Left renal pelvis (tissue), 4 donors: ENCODE data around the gene U2AF1L4. TPM values are rescaled to one million over a fixed set of nuclear protein-coding genes. Genes with fewer than 3 reads are reported as not detected.
"Not testable (repeated sequence)": the region's sequence is repeated elsewhere in the genome, so short reads cannot be mapped to it uniquely, and the experiment has no call there.

ENCODE experiments used
- DNase-seq, 4 donors: peaks; one replicate each; pipeline ENCODE4 v3.0.0-alpha.2; 2013; ENCODE audit warnings: low read depth in 4 of 4, low spot score in 3 of 4
- polyA plus RNA-seq, 4 donors: library from polyadenylated mRNA; unstranded; fragments of 120-200 nt; gene quantifications; one replicate each; pipeline ENCODE4 v1.2.1, GENCODE V29; 2013; ENCODE audit not compliant: insufficient read length in 4 of 4

U2AF1L4 gene
- polyA plus RNA-seq, 4 donors: 17.2 to 22.0 (median 18.6) TPM

GRCh38 chr19:35729021-35729420 is 16.2 kb downstream of the U2AF1L4 start:
- DNase-seq: no peak

DNA sequence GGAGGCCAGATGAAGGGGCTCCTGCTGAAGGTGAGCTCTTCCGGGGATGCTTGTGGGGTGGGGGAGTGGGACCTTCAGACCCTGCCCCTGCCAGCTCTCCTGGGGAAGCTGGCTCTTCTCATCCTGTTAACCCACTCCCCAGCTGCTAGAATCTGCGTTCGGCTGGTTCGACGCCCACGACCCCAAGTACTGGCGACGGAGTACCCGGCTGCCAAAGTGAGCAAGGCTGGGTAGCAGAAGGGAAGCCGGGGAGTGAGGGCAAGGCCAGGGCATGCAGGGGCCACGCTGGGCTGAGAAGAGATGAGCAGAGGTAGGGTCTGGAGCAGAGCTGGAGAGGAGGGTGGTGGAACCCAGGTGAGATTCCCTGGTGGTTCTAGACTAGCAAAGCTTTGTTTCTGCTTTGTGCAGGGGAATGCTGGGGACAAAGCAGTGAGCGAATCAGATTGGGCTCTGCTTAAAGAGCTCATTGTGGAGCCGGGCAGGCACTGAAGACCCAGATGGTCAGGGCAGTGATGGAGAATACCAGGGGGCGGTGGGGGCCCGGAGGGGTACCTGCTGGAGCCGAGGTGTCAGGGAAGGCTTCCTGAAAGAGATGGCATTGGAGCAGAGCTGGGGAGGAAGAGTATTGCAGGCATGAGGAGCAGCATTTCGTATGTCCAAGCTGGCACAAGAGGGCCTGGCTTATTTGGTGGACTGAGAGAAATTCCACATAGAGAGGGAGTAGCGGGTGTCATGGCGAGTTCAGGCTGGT is 17.1 kb downstream of the U2AF1L4 start:
- DNase-seq: no peak

- no peak for DNase-seq
These were observed 17.9 kb downstream of the U2AF1L4 start for GRCh38 chr19:35727053-35727955.

DNA sequence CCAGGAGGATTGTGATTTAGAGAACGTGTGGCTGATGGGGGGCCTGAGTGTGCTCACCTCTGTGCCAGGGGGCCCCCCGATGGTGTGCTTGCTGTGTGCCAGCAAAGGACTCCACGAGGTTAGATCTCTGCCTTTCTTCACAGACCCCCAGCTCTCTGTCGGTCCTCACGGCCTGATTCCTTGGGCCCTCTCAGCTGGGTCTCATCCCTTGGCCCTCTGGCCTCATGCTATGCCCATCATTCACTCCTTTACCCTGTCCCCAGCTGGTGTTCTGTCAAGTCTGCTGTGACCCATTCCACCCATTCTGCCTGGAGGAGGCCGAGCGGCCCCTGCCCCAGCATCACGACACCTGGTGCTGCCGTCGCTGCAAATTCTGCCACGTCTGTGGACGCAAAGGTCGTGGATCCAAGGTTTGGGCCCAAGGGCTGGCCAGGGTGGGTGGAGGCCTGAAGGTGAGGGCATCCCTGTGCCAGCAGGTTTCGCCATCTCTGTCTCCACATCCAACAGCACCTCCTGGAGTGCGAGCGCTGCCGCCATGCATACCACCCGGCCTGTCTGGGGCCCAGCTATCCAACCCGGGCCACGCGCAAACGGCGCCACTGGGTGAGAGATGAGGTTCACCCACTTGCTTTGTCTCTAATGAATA is 19.9 kb downstream of the U2AF1L4 start:
- DNase-seq: no peak

GRCh38 chr19:35724560-35724959 is 20.7 kb downstream of the U2AF1L4 start:
- DNase-seq: no peak

- not testable (repeated sequence) for DNase-seq
These were observed 21.1 kb downstream of the U2AF1L4 start for GRCh38 chr19:35724132-35724531.

GRCh38 chr19:35723671-35724070 is 21.5 kb downstream of the U2AF1L4 start:
- no peak for DNase-seq

DNA sequence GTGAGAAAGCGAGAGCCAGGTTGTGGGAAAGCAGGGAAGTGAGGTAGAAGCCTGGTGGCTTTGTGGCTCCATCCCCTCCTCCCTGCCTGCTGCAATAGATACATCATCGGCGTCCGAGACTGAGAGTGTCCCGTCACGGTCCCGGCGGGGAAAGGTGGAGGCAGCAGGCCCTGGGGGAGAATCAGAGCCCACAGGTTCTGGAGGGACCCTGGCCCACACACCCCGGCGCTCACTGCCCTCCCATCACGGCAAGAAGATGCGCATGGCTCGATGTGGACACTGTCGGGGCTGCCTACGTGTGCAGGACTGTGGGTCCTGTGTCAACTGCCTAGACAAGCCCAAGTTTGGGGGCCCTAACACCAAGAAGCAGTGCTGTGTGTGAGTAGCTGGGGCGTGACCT is 22.3 kb downstream of the U2AF1L4 start:
- DNase-seq: no peak

DNA sequence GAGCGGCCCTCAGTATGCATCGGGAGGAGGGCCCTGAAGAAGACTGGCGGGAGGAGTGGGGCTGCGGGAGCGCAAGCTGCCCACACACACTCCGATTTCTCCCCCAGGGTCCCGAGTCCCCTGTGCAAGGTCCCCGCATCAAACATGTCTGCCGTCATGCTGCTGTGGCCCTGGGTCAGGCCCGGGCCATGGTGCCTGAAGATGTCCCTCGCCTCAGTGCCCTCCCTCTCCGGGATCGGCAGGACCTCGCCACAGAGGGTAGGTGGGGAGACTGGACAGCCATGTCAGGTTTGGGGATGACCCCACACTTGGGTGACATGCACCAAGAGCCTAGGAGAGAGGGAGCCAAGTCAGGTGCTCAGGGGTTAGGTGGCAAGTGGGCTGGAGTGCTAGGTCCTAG is 22.8 kb downstream of the U2AF1L4 start:
- no peak for DNase-seq

DNA sequence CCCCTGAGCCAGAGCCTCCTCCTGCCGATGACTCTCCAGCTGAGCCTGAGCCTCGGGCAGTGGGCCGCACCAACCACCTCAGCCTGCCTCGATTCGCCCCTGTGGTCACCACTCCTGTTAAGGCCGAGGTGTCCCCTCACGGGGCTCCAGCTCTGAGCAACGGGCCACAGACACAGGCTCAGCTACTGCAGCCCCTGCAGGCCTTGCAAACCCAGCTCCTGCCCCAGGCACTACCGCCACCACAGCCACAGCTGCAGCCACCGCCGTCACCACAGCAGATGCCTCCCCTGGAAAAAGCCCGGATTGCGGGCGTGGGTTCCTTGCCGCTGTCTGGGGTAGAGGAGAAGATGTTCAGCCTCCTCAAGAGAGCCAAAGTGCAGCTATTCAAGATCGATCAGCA is 23.8 kb downstream of the U2AF1L4 start:
- no peak for DNase-seq

DNA sequence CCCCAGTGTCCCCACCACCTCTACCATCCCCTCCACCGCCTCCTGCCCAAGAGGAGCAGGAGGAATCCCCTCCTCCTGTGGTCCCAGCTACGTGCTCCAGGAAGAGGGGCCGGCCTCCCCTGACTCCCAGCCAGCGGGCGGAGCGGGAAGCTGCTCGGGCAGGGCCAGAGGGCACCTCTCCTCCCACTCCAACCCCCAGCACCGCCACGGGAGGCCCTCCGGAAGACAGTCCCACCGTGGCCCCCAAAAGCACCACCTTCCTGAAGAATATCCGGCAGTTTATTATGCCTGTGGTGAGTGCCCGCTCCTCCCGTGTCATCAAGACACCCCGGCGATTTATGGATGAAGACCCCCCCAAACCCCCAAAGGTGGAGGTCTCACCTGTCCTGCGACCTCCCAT is 24.6 kb downstream of the U2AF1L4 start:
- DNase-seq: no peak

- no peak for DNase-seq
These were observed 25.1 kb downstream of the U2AF1L4 start for GRCh38 chr19:35720163-35720524.

DNA sequence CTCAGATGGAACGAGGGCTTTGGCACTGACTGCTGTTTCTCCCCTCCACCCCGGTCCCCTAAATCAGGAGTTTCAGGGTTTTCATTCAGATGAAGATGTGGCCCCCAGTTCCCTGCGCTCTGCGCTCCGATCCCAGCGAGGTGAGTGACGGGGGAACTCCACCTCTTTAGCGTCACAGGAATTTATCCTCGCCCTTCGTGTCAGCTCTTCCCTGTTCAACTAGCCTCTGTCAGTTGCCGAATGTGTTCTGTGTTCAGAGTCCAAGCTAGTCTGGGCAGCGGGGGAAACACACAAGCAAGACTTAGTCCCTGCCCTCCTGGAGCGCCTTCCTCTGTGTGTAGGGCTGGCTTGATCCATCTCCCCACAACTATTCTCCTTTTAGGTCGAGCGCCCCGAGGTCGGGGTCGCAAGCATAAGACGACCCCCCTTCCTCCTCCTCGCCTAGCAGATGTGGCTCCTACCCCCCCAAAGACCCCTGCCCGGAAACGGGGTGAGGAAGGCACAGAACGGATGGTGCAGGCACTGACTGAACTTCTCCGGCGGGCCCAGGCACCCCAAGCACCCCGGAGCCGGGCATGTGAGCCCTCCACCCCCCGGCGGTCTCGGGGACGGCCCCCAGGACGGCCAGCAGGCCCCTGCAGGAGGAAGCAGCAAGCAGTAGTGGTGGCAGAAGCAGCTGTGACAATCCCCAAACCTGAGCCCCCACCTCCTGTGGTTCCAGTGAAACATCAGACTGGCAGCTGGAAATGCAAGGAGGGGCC is 25.6 kb downstream of the U2AF1L4 start:
- no peak for DNase-seq

GRCh38 chr19:35718345-35719041 is 26.7 kb downstream of the U2AF1L4 start:
- no peak for DNase-seq

DNA sequence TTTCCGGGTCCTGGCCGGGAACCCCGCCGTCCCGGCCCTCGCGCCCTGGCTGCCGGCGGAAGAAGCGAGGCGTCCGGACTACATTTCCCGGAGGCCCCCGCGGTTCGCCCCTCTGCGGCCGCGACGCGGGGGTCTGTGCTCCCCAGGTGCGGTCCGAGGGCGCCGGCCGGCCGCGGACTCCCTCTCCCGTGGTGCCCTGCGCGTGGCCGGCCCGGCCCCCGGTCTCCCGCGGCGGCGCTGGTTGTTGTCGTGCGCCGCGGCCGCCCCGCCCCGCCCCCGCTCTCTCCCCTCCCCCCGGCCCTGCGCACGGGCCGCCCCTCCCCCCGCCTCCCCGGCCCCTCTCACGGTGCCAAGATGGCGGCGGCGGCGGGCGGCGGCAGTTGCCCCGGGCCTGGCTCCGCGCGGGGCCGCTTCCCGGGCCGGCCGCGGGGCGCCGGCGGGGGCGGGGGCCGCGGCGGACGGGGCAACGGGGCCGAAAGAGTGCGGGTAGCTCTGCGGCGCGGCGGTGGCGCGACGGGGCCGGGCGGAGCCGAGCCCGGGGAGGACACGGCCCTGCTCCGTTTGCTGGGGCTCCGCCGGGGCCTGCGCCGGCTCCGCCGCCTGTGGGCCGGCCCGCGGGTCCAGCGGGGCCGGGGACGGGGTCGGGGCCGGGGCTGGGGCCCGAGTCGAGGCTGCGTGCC is 27.4 kb downstream of the U2AF1L4 start, which contains the start of gene KMT2B:
Gene KMT2B, plus strand, starts transcription at position 339 of the 680 bp plus-strand sequence. Its CDS starts 16 bp downstream, at position 355.
- DNase-seq: peak in 2 of 4 donors; percentile 87 to 90

DNA sequence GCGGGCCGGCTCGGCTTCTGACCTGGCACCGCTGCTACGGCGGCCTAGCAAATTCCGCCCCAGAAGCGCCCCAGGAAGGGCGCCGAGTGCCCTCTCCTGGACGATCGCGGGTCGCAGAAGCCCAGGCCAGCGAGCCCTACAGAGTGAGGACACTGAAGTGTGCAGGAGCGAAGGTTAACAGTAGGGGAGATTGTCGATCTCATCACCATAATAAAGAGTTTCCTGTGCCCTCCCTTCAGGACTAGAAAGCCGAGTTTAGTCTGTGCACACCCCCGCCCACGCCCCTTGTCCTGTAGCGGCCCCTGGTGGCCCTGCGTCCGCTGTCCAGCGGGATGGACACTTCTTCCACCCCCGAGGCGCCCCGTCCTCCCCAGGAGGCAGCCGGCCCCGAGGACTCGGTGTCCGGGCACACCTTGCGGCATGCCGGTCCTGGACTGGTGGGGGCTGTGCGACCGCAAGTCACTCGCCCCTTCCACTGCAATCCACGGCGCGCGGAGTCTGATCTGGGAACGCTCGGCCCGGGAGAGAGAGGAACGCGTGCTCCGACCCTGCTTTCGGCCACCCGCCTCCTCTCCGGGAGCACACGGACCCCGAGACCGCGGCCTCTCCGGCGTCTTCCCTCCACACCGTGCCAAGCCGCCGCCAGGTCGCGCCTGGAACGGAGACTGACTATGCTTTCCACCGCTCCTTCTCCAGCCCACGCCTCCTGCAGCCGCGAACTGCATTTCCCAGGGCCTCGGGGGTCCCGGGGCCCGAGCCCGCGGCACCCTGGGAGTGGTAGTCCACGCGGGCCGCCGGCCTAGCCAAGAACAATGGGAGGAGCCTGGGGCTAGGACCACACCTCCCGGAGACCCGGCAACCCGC is 28.2 kb downstream of the U2AF1L4 start:
- peak; percentile 58 to 91 (median 76) for DNase-seq

GRCh38 chr19:35715981-35716800 is 29.0 kb downstream of the U2AF1L4 start:
- no peak for DNase-seq
